ENCODE measurements around the gene VOPP1. TPM values are rescaled to one million over a fixed set of nuclear protein-coding genes. Genes with fewer than 3 reads are reported as not detected.

VOPP1 gene
- total RNA-seq, 2 donors from 2014 or later, result 114 to 120 TPM

- no peak overlapping the region for H3K4me3 Mint-ChIP-seq
Observed at GRCh38 chr7:55490099-55490498, 82.2 kb downstream of the VOPP1 start.

GRCh38 chr7:55489552-55489951 lies 82.8 kb downstream of the VOPP1 start:
- Mint-ChIP-seq H3K4me1 (peaks cover 53% of the 10 kb centered on the region), H3K27ac (no peak overlapping the region), H3K4me3 (peak overlapping the region; percentile 21), H3K27me3 (no peaks in the 10 kb centered on the region), H3K36me3 (ENCODE audit: low read depth) (peaks cover 17% of the 10 kb centered on the region)
- no peaks in the 10 kb centered on the region for H3K9me3 ChIP-seq (ENCODE audit: control insufficient read depth, low read length, poor library complexity, severe bottlenecking)
- ATAC-seq, result no peak
- no peak for DNase-seq

More at GRCh38 chr7:55490099-55490498, 82.2 kb downstream of the VOPP1 start:
- Mint-ChIP-seq H3K27me3 (no peaks in the 10 kb centered on the region), H3K27ac (no peak overlapping the region), H3K4me1 (peaks cover 48% of the 10 kb centered on the region), H3K36me3 (ENCODE audit: low read depth) (peaks cover 17% of the 10 kb centered on the region)
- no peaks in the 10 kb centered on the region for H3K9me3 ChIP-seq (ENCODE audit: control insufficient read depth, low read length, poor library complexity, severe bottlenecking)
- ATAC-seq (no peak), DNase-seq (no peak)

GRCh38 chr7:55488804-55489340 lies 83.4 kb downstream of the VOPP1 start:
- peak overlapping the region; percentile 92 for H3K27ac Mint-ChIP-seq
- peaks cover 19% of the 10 kb centered on the region for H3K36me3 Mint-ChIP-seq (ENCODE audit: low read depth)
- peak overlapping the region; percentile 47 for H3K4me3 Mint-ChIP-seq

GRCh38 chr7:55488216-55488615 lies 84.1 kb downstream of the VOPP1 start:
- peak overlapping the region; percentile 92 for H3K27ac Mint-ChIP-seq
- no peak for ATAC-seq
- H3K36me3 Mint-ChIP-seq (ENCODE audit: low read depth), result peaks cover 21% of the 10 kb centered on the region
- H3K9me3 ChIP-seq (ENCODE audit: control insufficient read depth, low read length, poor library complexity, severe bottlenecking), result no peaks in the 10 kb centered on the region
- no peaks in the 10 kb centered on the region for H3K27me3 Mint-ChIP-seq
- no peak for DNase-seq
- H3K4me3 Mint-ChIP-seq, result peak overlapping the region; percentile 47
- peaks cover 60% of the 10 kb centered on the region for H3K4me1 Mint-ChIP-seq

More at GRCh38 chr7:55488804-55489340, 83.4 kb downstream of the VOPP1 start:
- no peak for DNase-seq
- no peak for ATAC-seq
- Mint-ChIP-seq H3K4me1 (peaks cover 59% of the 10 kb centered on the region), H3K27me3 (no peaks in the 10 kb centered on the region)
- no peaks in the 10 kb centered on the region for H3K9me3 ChIP-seq (ENCODE audit: control insufficient read depth, low read length, poor library complexity, severe bottlenecking)

GRCh38 chr7:55486991-55487390 lies 85.3 kb downstream of the VOPP1 start:
- Mint-ChIP-seq H3K4me1 (peaks cover 56% of the 10 kb centered on the region), H3K27me3 (no peaks in the 10 kb centered on the region), H3K4me3 (no peak overlapping the region), H3K27ac (peak overlapping the region; percentile 92), H3K36me3 (ENCODE audit: low read depth) (peaks cover 18% of the 10 kb centered on the region)
- no peaks in the 10 kb centered on the region for H3K9me3 ChIP-seq (ENCODE audit: control insufficient read depth, low read length, poor library complexity, severe bottlenecking)
- ATAC-seq (no peak), DNase-seq (no peak)

- H3K36me3 Mint-ChIP-seq (ENCODE audit: low read depth), result peaks cover 18% of the 10 kb centered on the region
- ATAC-seq (no peak), DNase-seq (no peak)
- no peaks in the 10 kb centered on the region for H3K27me3 Mint-ChIP-seq
- H3K4me3 Mint-ChIP-seq, result no peak overlapping the region
- H3K27ac Mint-ChIP-seq, result peak overlapping the region; percentile 72
- no peaks in the 10 kb centered on the region for H3K9me3 ChIP-seq (ENCODE audit: control insufficient read depth, low read length, poor library complexity, severe bottlenecking)
- peaks cover 55% of the 10 kb centered on the region for H3K4me1 Mint-ChIP-seq
Observed at GRCh38 chr7:55486192-55486590, 86.1 kb downstream of the VOPP1 start.

GRCh38 chr7:55485501-55486191 lies 86.7 kb downstream of the VOPP1 start:
- peaks cover 61% of the 10 kb centered on the region for H3K4me1 Mint-ChIP-seq
- no peak for ATAC-seq

GRCh38 chr7:55484834-55485233 lies 87.5 kb downstream of the VOPP1 start:
- Mint-ChIP-seq H3K27ac (peak overlapping the region; percentile 90), H3K36me3 (ENCODE audit: low read depth) (peaks cover 21% of the 10 kb centered on the region), H3K27me3 (no peaks in the 10 kb centered on the region), H3K4me3 (no peak overlapping the region), H3K4me1 (peaks cover 62% of the 10 kb centered on the region)
- DNase-seq, result no peak
- no peak for ATAC-seq
- H3K9me3 ChIP-seq (ENCODE audit: control insufficient read depth, low read length, poor library complexity, severe bottlenecking), result no peaks in the 10 kb centered on the region

More at GRCh38 chr7:55485501-55486191, 86.7 kb downstream of the VOPP1 start:
- no peak for DNase-seq
- no peaks in the 10 kb centered on the region for H3K27me3 Mint-ChIP-seq
- H3K9me3 ChIP-seq (ENCODE audit: control insufficient read depth, low read length, poor library complexity, severe bottlenecking), result no peaks in the 10 kb centered on the region
- H3K27ac Mint-ChIP-seq, result peak overlapping the region; percentile 72
- peak overlapping the region; percentile 45 for H3K4me3 Mint-ChIP-seq
- H3K36me3 Mint-ChIP-seq (ENCODE audit: low read depth), result peaks cover 22% of the 10 kb centered on the region

- Mint-ChIP-seq H3K27ac (peak overlapping the region; percentile 90), H3K27me3 (no peaks in the 10 kb centered on the region), H3K36me3 (ENCODE audit: low read depth) (peaks cover 19% of the 10 kb centered on the region), H3K4me1 (peaks cover 56% of the 10 kb centered on the region), H3K4me3 (no peak overlapping the region)
- H3K9me3 ChIP-seq (ENCODE audit: control insufficient read depth, low read length, poor library complexity, severe bottlenecking), result no peaks in the 10 kb centered on the region
- DNase-seq (no peak), ATAC-seq (peak; percentile 55)
Observed at GRCh38 chr7:55484241-55484640, 88.1 kb downstream of the VOPP1 start.

GRCh38 chr7:55483046-55483445 lies 89.3 kb downstream of the VOPP1 start:
- no peak for DNase-seq
- H3K4me1 Mint-ChIP-seq, result peaks cover 53% of the 10 kb centered on the region
- ATAC-seq, result no peak
- no peaks in the 10 kb centered on the region for H3K9me3 ChIP-seq (ENCODE audit: control insufficient read depth, low read length, poor library complexity, severe bottlenecking)
- H3K36me3 Mint-ChIP-seq (ENCODE audit: low read depth), result peaks cover 19% of the 10 kb centered on the region
- H3K4me3 Mint-ChIP-seq, result no peak overlapping the region
- H3K27ac Mint-ChIP-seq, result peak overlapping the region; percentile 90
- no peaks in the 10 kb centered on the region for H3K27me3 Mint-ChIP-seq

- no peak for DNase-seq
Observed at GRCh38 chr7:55481155-55481554, 91.1 kb downstream of the VOPP1 start.

GRCh38 chr7:55478700-55479099 lies 93.6 kb downstream of the VOPP1 start:
- Mint-ChIP-seq H3K27ac (peak overlapping the region; percentile 92), H3K4me1 (peaks cover 63% of the 10 kb centered on the region), H3K4me3 (no peak overlapping the region), H3K27me3 (no peaks in the 10 kb centered on the region), H3K36me3 (ENCODE audit: low read depth) (peaks cover 19% of the 10 kb centered on the region)
- no peak for ATAC-seq
- no peaks in the 10 kb centered on the region for H3K9me3 ChIP-seq (ENCODE audit: control insufficient read depth, low read length, poor library complexity, severe bottlenecking)
- no peak for DNase-seq

More at GRCh38 chr7:55481155-55481554, 91.1 kb downstream of the VOPP1 start:
- H3K4me1 Mint-ChIP-seq, result peaks cover 59% of the 10 kb centered on the region
- H3K27me3 Mint-ChIP-seq, result no peaks in the 10 kb centered on the region
- peaks cover 21% of the 10 kb centered on the region for H3K36me3 Mint-ChIP-seq (ENCODE audit: low read depth)
- H3K27ac Mint-ChIP-seq, result no peak overlapping the region
- no peaks in the 10 kb centered on the region for H3K9me3 ChIP-seq (ENCODE audit: control insufficient read depth, low read length, poor library complexity, severe bottlenecking)
- ATAC-seq, result no peak
- no peak overlapping the region for H3K4me3 Mint-ChIP-seq

- no peak for DNase-seq
- Mint-ChIP-seq H3K4me3 (no peak overlapping the region), H3K36me3 (ENCODE audit: low read depth) (peaks cover 16% of the 10 kb centered on the region), H3K27ac (peak overlapping the region; percentile 92), H3K27me3 (no peaks in the 10 kb centered on the region), H3K4me1 (peaks cover 66% of the 10 kb centered on the region)
- ATAC-seq, result no peak
- no peaks in the 10 kb centered on the region for H3K9me3 ChIP-seq (ENCODE audit: control insufficient read depth, low read length, poor library complexity, severe bottlenecking)
Observed at GRCh38 chr7:55477781-55478374, 94.4 kb downstream of the VOPP1 start.
